WERI-Rb-1 (cell line): ENCODE data around the gene ACSF3.

Experiments used
- DNase-seq: peaks from one replicate; pipeline ENCODE4 v3.0.0-alpha.2; 2020
- H3K27ac ChIP-seq: fragments of 250-450 bp; sonication (Bioruptor Pico); 2 replicates; pipeline ENCODE4 v1.5.1; 2020; ENCODE audit warnings: mild to moderate bottlenecking, moderate library complexity
- H3K27me3 ChIP-seq: fragments of 250-450 bp; sonication (Bioruptor Pico); 2 replicates; pipeline ENCODE4 v1.5.1; 2021; ENCODE audit warnings: mild to moderate bottlenecking, low read depth, moderate library complexity; ENCODE audit not compliant: insufficient read depth, severe bottlenecking
- H3K36me3 ChIP-seq: fragments of 250-450 bp; sonication (Bioruptor Pico); 2 replicates; pipeline ENCODE4 v1.5.1; 2020; ENCODE audit warnings: mild to moderate bottlenecking, moderate library complexity
- H3K4me3 ChIP-seq: 2 replicates; pipeline ENCODE4 v1.5.1; 2011; ENCODE audit warnings: low read depth, mild to moderate bottlenecking, control low read depth, low read length
- H3K9me3 ChIP-seq: fragments of 250-450 bp; sonication (Bioruptor Pico); 2 replicates; pipeline ENCODE4 v1.5.1; 2021; ENCODE audit warnings: mild to moderate bottlenecking, moderate library complexity; ENCODE audit not compliant: severe bottlenecking
- TF ChIP-seq, protein P1 (sequence below): IDR thresholded peaks from 2 replicates; pipeline ENCODE4 v1.5.1; 2011; ENCODE audit warnings: low read depth, mild to moderate bottlenecking, control low read depth, inconsistent platforms, low read length

ACSF3 gene

DNA sequence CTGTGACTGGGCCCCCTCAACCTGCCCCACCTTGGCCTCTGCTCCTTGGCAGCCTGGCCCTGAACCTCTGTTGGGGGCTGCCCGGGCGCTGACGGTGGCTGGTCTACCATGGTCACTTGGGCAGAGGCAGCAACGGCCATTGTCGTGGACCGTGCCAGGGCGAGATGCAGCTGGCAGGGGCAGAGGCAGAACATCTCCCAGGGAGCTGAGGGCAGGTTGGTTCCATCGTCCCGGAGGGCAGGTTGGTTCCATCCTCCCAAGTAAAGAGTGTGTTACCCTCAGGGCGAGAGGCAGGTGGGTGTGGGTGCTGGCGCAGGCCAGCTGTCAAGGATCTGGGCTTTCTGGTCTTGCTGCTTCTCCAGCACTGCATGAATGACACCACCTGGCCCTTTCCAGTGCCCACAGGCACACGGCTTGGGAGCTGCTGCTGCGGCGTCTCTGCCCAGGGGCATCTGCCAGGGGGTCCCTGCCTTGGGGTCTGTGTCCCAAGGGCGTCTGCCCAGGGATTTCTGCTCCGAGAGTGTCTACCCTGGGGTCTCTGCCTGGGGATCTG, 12.0 kb downstream of the ACSF3 start:
- Histone ChIP-seq H3K27ac (no peak overlapping the region), H3K4me3 (no peak overlapping the region), H3K27me3 (no peaks in the 10 kb centered on the region), H3K36me3 (no peaks in the 10 kb centered on the region), H3K9me3 (no peaks in the 10 kb centered on the region)
- TF ChIP-seq, protein P1, sequence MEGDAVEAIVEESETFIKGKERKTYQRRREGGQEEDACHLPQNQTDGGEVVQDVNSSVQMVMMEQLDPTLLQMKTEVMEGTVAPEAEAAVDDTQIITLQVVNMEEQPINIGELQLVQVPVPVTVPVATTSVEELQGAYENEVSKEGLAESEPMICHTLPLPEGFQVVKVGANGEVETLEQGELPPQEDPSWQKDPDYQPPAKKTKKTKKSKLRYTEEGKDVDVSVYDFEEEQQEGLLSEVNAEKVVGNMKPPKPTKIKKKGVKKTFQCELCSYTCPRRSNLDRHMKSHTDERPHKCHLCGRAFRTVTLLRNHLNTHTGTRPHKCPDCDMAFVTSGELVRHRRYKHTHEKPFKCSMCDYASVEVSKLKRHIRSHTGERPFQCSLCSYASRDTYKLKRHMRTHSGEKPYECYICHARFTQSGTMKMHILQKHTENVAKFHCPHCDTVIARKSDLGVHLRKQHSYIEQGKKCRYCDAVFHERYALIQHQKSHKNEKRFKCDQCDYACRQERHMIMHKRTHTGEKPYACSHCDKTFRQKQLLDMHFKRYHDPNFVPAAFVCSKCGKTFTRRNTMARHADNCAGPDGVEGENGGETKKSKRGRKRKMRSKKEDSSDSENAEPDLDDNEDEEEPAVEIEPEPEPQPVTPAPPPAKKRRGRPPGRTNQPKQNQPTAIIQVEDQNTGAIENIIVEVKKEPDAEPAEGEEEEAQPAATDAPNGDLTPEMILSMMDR: no peak
- DNase-seq: no peak

GRCh38 chr16:89106533-89107202, 13.0 kb downstream of the ACSF3 start:
- H3K36me3 ChIP-seq: no peaks in the 10 kb centered on the region
- TF ChIP-seq, protein P1: no peak
- H3K4me3 ChIP-seq: no peak overlapping the region

GRCh38 chr16:89107203-89107582, 13.5 kb downstream of the ACSF3 start:
- Histone ChIP-seq H3K4me3 (no peak overlapping the region), H3K9me3 (no peaks in the 10 kb centered on the region), H3K27me3 (no peaks in the 10 kb centered on the region), H3K36me3 (no peaks in the 10 kb centered on the region), H3K27ac (no peak overlapping the region)
- TF ChIP-seq, protein P1: no peak
- no peak for DNase-seq

More at GRCh38 chr16:89106533-89107202, 13.0 kb downstream of the ACSF3 start:
- no peak for DNase-seq
- Histone ChIP-seq H3K27me3 (no peaks in the 10 kb centered on the region), H3K9me3 (no peaks in the 10 kb centered on the region), H3K27ac (no peak overlapping the region)

GRCh38 chr16:89108416-89108815, 14.8 kb downstream of the ACSF3 start:
- TF ChIP-seq, protein P1: no peak
- Histone ChIP-seq H3K27ac (no peak overlapping the region), H3K4me3 (no peak overlapping the region), H3K36me3 (no peaks in the 10 kb centered on the region), H3K27me3 (no peaks in the 10 kb centered on the region), H3K9me3 (no peaks in the 10 kb centered on the region)
- no peak for DNase-seq

DNA sequence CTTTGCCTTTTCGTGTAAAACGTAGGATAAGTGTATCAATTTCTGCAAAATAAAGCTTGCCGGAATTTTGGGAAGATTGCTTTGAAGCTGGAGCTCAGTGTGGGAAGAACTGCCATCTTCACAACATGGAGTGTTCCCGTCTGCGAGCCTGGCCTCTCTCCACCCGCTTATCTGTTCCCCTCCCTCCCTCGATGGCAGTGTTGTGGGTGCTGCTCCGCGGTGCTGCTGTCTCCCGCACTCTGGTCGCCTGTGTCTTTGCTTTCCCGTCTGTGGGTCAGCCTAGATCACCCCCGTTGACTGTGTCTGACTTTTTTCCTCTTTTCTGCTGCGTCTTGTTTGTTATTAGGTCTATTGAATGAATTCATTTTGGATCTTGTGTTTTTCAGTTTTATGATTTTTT, 17.0 kb downstream of the ACSF3 start:
- H3K36me3 ChIP-seq: no peaks in the 10 kb centered on the region
- DNase-seq: no peak
- H3K9me3 ChIP-seq: no peaks in the 10 kb centered on the region
- H3K4me3 ChIP-seq: no peak overlapping the region
- H3K27me3 ChIP-seq: no peaks in the 10 kb centered on the region
- TF ChIP-seq, protein P1: no peak
- no peak overlapping the region for H3K27ac ChIP-seq

DNA sequence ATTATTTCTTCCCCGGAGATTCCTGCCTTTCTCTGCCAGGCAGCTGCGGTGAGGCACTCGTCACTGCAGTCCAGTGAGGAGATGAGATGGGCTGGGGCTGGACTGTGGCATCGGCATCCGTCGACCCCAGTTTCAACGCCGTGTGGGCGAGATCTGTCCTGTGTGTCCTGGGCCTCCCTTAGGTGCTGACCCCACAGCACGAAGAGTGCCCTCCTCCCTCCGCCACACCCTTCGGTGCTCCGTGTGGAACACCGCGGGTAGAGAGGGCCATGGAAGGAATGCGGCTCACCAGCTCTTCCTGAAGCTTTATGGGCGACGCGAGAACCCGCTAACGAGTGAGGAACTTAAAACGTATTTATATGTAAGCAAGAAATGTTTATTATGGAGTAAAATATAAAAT, 17.6 kb downstream of the ACSF3 start:
- Histone ChIP-seq H3K4me3 (no peak overlapping the region), H3K27me3 (no peaks in the 10 kb centered on the region), H3K27ac (no peak overlapping the region), H3K9me3 (no peaks in the 10 kb centered on the region), H3K36me3 (no peaks in the 10 kb centered on the region)
- TF ChIP-seq, protein P1: no peak
- no peak for DNase-seq
